ENCODE measurements around the gene CAVIN1.
"Not testable (repeated sequence)": the region's sequence is repeated elsewhere in the genome, so short reads cannot be mapped to it uniquely, and the experiment has no call there.

CAVIN1 gene

DNA sequence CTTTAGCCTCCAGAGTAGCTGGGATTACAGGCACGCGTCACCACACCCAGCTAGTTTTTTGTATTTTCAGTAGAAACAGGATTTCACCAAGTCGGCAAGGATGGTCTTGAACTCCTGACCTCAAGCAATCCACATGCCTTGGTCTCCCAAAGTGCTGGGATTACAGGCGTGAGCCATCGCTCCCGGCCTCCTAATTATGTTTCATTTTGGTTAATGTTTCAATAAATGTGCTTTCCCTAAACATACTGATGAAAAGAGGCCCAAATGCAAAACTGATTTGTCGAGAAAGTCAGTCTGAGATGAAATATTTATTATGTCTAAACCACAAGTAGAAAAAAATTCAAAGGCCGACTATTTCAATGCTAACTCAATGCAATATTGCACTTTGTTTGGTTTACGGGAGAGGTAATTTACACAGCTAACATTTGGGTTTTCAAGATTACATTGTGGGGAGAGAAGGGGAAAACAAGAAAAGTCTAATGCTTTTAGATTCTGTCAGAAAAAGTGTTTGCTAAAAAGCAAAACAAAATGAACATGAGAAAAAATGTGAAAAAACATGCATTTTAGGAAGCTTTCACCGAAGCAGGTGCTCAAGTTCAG is 44.6 kb downstream of the CAVIN1 start:
- no peak for DNase-seq

GRCh38 chr17:42373896-42374295 is 49.2 kb downstream of the CAVIN1 start:
- no peak for DNase-seq

DNA sequence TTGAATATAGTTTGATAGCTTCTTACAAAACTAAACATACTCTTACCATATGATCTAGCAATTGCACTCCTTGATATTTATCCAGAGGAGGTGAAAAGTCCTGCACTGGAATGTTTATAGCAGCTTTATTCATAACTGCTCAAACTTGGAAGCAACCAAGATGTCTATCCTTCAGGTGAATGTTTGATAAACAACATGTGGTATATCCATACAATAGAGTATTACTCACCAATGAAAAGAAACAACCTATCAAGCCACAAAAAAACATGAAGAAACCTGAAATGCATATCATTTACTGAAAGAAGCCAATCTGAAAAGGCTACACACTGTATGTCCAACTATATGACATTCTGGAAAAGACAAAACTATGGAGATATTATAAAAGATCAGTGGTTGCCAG is 50.9 kb downstream of the CAVIN1 start:
- no peak for DNase-seq

DNA sequence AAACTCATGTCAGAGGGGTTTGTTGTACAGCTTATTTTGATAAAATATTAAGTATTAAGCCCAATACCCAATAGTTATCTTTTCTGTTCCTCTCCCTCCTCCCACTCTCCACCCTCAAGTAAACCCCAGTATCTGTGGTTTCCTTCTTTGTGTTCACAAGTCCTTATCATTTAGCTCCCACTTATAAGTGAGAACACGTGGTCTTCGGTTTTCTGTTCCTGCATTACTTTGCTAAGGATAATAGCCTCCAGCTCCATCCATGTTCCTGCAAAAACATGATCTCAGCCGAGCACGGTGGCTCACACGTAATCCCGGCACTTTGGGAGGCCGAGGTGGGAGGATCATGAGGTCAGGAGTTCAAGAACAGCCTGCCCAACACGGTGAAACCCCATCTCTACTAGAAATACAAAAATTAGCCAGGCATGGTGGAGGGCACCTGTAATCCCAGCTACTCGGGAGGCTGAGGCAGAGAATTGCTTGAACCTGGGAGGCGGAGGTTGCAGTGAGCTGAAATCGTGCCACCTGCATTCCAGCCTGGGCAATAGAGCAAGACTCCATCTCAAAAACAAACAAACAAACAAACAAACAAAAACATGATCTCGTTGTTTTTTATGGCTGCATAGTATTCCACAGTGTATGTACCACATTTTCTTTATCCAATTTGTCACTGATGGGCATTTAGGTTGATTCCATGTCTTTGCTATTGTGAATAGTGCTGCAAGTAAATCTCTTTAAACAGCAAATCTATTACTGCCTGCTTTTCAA is 54.1 kb downstream of the CAVIN1 start:
- DNase-seq: not testable (repeated sequence)

DNA sequence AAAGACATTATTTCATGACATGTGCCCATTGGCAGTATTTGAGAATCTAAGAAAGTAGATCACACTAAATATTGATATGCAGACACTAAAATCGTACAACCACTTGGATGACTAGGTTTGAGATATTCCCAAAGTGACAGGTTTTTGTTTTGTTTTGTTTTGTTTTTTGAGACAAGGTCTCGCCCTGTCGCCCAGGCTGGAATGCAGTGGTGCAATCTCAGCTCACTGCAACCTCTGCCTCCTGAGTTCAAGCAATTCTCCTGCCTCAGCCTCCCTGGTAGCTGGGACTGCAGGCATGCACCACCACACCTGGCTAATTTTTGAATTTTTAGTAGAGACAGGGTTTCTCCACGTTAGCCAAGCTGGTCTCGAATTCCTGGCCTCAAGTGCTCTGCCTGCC is 54.7 kb downstream of the CAVIN1 start:
- not testable (repeated sequence) for DNase-seq

GRCh38 chr17:42366176-42367023 is 56.7 kb downstream of the CAVIN1 start:
- DNase-seq: not testable (repeated sequence)

GRCh38 chr17:42365136-42365535 is 57.9 kb downstream of the CAVIN1 start:
- peak in 2 of 5 experiments; percentile 3 to 54 for DNase-seq

DNA sequence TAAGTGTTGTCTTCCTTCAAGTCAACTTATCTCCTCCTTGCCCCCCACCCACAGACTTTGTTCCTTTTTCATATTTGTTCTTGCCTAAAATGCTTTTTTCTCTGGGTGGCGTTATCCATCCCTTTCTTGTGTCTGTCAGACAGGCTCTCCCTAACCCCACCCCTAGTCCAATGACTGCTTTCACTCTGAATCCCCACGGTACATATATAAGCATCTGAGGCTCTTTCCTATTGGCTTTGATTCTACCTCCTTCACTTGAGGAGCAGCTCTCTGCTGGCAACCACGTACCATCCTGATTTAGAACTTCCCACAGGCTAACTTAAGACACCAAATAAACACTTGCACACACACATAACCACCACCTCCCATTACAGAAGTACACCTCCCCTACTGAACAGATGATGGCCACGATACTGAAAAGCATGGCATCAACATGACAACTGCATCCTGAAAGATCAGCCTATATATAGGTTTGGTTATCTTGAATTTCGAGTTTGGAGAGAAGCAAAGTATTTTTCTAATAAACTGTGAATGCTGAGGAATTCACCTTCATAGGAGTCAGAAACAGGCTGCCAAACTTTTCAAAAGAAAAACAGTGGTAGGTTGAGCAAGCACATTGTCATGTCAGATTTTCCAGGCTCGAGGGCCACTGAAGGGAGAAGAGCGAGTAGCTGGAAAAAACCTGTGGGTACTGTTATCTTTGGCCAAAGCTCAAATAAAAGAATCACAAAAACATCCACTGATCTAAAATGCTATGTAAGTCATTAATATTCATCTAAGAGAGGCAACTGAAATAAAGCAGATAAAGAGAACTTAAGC is 59.1 kb downstream of the CAVIN1 start:
- no peak for DNase-seq

- DNase-seq: no peak
These were observed 59.8 kb downstream of the CAVIN1 start for GRCh38 chr17:42363231-42363630.

GRCh38 chr17:42362245-42362961 is 60.7 kb downstream of the CAVIN1 start:
- no peak for DNase-seq

DNA sequence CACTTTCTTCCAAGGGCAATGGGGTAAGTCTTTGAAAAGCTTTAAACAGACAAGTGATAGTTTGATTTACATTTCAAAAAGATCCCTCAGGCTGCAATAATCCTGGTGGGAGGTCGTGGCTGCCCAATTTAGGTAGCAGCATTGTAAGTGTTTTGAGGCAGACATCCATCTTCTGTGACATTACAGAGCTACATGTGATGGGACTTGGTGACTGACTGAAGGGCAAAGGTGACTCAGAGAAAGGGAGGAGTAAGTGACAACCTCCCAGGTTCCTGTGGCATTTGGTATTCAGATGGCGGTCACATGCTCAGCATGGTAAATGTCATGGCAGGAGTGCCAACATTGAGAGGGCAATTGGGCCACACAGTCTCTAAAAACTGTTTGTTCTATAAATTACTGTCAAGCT is 61.3 kb downstream of the CAVIN1 start:
- peak in 3 of 5 experiments; percentile 17 to 62 (median 20) for DNase-seq

DNA sequence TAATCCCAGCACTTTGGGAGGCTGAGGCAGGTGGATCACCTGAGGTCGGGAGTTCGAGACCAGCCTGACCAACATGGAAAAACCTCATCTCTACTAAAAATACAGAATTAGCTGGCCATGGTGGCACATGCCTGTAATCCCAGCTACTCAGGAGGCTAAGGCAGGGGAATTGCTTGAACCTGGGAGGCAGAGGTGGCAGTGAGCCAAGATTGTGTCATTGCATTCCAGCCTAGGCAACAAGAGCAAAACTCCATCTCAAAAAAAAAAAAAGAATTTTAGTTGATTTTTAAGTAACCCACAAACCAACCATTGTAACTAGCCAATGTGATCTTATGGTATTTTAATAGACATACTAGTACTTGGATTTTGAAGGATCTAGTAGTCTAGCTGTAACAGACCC is 62.7 kb downstream of the CAVIN1 start:
- DNase-seq: not testable (repeated sequence)

DNA sequence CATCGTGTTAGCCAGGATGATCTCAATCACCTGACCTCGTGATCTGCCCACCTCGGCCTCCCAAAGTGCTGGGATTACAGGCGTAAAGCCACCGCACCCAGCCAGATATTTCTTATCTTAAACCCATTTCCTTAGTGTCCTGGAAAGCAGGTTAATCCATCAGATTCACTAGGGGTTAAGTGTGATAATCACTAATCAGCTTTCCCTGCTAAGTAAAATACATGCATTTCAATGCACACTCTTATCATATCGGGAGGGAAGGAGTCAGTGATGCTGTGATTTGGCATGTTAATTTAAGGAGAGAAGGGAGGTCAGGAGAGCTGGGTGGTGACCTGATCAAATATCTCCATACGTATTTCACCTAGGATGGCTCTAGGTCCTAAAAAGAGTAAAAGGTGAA is 63.9 kb downstream of the CAVIN1 start:
- DNase-seq: no peak

DNA sequence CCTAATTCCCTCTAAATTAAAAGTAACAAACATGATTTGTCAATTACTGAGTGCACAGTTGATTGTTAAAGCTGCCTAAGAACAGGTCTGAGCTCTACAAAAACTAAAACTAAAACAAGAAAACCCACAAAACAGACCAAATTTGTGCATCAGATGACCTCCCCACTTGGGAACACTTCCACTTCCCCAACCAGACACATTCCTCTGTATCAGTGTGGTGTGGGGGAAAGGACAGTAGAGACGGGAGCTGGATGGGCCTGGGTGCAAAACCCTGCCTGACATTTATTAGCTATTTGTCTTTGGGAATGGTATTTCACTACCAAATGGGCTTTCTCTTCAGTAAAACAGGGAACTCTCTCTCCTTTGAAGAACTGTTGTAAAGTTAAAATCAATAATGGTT is 64.6 kb downstream of the CAVIN1 start:
- no peak for DNase-seq

DNA sequence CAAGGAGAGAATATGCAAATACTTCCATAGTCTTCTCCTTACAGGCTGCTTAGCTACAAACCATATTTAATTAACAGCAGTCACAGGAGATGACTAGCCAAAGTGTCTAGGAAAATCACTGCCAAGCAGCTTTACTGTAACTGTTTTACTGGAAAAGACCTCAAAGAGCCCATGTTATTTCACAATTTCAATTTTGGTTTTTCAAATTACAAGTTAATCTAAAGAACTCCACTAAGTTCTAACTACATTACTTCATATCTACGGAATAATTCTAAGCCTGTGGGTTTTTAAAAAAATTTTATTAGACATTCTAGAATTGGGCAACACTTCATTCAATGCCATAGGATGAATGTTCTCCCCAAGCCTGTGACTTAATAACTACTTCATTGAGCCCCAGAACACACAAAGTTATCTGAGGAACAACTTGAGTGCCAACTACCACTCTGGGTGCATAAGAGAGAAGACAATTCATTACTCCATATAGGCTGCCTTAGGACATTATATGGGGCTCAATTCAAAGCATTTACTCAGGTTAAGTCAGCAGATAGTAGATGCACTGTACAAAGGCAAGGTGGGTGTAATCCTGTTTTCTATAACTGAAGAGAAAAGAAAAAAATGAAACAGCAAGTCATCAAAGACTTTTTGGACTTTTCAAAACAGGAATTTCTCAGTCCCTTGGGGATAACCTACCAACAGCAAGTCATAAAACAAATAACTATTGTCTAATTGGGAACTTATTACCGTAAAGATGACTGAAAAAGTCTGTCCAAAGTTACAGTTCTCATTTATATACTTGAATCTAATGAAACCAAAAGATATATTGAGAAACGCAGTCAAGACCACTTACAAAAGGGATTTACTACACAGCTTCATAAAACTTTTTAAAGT is 67.9 kb downstream of the CAVIN1 start:
- no peak for DNase-seq
